ENCODE results near the gene LAMA4. TPM values are rescaled to one million over a fixed set of nuclear protein-coding genes. Genes with fewer than 3 reads are reported as not detected.

Gene LAMA4
- total RNA-seq, 2 donors from 2014 or later = 12.4 to 31.8 TPM

DNA sequence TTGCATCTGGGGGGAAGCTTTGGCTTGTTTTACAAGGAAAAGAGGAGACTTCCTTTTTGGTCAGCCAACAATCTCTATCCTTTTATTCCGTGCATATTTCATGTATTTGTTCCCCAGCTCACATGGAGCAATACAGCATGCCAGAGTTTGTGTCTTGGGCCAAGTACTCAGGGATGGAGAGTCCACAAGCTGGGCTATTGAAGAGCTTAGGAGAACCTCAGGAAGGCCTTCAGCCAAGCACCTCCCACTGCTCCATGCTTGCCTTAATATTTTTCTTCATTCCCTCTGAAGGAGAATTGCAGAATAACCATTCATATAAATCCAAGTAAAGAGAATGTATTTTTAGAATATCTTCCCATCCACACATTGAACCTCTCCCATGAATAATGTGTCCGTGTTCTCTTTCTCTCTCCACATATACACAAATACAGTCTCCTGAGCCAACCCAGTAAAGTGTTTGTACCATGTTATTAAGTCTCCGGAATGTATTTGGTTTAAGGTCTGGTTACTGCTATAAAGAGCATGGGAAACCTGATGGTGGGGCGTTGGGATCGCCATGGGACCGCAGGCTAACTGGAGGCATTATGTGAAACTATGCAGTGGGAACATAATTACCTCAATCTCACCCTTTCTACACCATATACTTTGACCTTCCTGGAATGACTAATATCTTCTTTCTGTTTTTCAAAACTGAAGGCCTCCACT is 3.0 kb downstream of the LAMA4 start:
- intact Hi-C loops (cut with DNase I, micrococcal nuclease) = loop anchor here in 1 of 2 donors (10.0 kb wide), 1 partner anchor 67 kb away; no protein-coding TSS in a partner anchor
- ATAC-seq (no peak), DNase-seq (peak; percentile 15 to 47)

- ATAC-seq (no peak), DNase-seq (no peak)
- intact Hi-C loops (cut with DNase I, micrococcal nuclease) = no loop called here
These were observed 4.9 kb downstream of the LAMA4 start for GRCh38 chr6:112249489-112249888.

DNA sequence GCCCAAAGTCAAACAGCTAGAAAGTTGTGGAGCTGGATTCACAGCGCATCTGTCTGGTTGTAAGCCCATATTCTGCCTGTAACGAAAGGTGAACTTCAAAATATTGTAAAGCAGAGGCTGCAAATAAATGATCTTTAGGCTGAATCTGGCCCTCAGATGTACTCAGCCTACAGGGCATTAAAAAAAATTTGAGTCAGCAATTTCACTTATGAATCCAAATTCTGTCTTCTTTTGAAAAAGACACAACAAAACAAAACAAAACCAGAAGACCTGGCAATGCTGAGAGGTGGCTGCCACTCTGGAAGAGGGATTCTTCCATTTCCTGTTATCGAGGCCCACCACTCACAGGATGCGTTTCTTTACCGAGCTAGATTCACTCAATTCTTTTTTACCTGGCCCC is 7.1 kb downstream of the LAMA4 start:
- ATAC-seq = no peak
- DNase-seq = no peak
- intact Hi-C loops (cut with DNase I, micrococcal nuclease) = no loop called here

GRCh38 chr6:112245511-112246203 is 8.7 kb downstream of the LAMA4 start:
- DNase-seq = no peak
- intact Hi-C loops (cut with DNase I, micrococcal nuclease) = no loop called here

GRCh38 chr6:112243861-112244827 is 10.2 kb downstream of the LAMA4 start:
- no peak for ATAC-seq
- DNase-seq = no peak
- intact Hi-C loops (cut with DNase I, micrococcal nuclease) = no loop called here

More at GRCh38 chr6:112245511-112246203, 8.7 kb downstream of the LAMA4 start:
- ATAC-seq = no peak

DNA sequence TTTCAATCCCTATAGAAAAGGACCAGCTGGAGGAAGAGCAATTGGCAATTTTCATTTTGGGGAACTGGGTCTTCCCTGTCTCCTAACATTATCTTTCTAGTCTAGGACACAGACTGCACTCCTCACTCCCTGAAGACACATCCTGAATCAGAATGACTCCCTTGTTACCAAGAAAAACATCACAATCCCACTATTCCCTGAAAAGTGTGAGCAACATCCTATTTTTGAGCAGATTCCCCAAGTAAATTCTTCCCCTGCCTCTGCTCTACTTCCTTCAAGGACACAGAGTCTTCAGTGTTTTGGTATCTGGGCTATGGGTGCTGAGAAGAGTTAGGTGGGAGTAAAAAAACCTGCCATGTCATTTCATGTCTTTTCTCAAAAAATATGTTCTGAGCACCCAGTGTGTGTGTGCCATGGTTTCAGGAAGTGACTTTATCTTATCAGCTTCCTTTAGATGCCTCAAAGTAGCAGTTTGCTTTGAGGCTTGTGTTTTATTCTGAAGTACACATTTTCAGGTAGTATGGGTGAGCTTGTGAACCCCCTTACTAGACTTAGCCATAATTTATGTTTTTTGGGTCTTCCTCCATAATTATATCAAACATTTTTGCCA is 12.4 kb downstream of the LAMA4 start:
- ATAC-seq (no peak), DNase-seq (no peak)
- intact Hi-C loops (cut with DNase I, micrococcal nuclease) = no loop called here

DNA sequence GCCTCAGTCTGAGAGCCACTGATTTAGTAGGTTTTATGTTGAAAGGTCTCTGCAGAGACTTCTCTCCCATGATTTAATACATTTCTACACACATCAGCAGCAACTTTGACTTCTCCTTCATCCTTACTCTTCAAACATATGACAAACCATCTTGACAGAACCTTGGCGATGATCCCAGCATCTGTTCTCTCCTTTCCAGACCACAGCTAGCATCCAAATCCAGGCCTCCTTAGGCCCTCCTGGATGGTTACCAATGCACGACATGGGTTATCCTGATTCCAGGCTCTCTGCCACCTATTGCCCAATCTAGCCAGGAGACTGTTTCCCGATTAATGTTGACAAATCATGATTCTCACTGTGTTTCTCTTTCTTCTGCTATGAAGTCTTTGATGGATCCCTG is 16.8 kb downstream of the LAMA4 start:
- intact Hi-C loops (cut with DNase I, micrococcal nuclease) = no loop called here
- DNase-seq (peak; percentile 22 to 52), ATAC-seq (no peak)

DNA sequence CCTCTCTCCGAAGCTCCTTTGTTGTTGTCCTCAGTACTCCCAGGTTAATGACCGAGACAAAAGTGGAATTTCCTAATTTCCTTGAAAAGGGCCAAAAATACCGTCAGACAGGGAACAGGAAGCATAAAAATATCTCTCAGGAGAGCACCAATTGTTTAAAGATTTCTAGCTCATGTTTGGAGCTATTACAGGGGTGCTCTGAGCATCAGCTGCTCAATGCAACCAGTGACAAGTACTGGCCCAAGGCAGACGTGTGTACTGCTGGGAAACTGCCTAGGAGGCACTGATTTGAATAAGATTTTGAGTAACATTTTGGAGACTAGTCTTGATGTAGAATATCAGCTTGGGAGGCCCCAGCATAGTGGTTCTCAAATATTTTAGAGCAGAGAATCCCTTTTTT is 17.3 kb downstream of the LAMA4 start:
- DNase-seq (no peak), ATAC-seq (no peak)
- intact Hi-C loops (cut with DNase I, micrococcal nuclease) = no loop called here

DNA sequence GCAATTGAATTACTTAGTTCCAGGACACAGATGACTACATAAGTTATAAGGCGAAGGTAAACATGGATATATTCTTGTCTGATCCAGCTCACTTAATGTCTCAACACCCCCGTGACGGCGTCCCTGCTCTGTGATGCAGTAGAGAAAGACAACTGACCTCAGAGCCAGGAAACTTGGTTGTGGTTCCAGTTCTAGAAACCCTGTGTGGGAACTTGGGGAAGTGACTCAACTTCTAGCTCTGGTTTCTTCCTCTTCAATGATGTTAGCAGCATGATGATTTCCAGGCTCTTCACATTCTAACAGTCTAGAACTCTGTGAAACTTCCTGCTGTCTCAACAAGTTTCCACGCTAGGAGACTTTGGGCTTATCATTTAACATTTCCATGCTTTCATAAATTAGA is 18.4 kb downstream of the LAMA4 start:
- ATAC-seq = no peak
- intact Hi-C loops (cut with DNase I, micrococcal nuclease) = no loop called here
- no peak for DNase-seq

- ATAC-seq = no peak
- intact Hi-C loops (cut with DNase I, micrococcal nuclease) = no loop called here
These were observed 19.8 kb downstream of the LAMA4 start for GRCh38 chr6:112234601-112235000.

DNA sequence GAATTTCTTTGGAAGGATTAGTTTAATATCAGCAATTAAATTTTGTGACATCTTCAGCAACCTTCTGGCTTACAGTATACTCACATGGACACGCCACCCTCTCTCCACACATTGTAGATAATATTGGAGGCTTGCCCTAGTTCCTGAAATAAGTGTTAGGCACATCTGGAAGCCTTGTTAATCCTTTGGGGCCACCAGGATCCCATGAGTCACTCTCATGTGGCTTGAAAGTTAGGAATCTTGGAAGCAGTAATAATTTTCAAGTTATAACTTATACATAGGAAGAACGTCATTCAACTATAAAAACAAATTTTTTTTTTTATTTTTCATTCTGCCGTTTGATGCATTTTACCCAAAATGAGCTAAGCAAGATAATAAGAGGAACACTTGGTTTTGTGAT is 20.5 kb downstream of the LAMA4 start:
- DNase-seq = no peak
- intact Hi-C loops (cut with DNase I, micrococcal nuclease) = no loop called here
- no peak for ATAC-seq

More at GRCh38 chr6:112234601-112235000, 19.8 kb downstream of the LAMA4 start:
- DNase-seq = no peak

GRCh38 chr6:112232845-112233256 is 21.5 kb downstream of the LAMA4 start:
- no peak for DNase-seq
- ATAC-seq = no peak

GRCh38 chr6:112231594-112232060 is 22.7 kb downstream of the LAMA4 start:
- DNase-seq (no peak), ATAC-seq (peak; percentile 73)
- intact Hi-C loops (cut with DNase I, micrococcal nuclease) = no loop called here

More at GRCh38 chr6:112232845-112233256, 21.5 kb downstream of the LAMA4 start:
- intact Hi-C loops (cut with DNase I, micrococcal nuclease) = no loop called here

DNA sequence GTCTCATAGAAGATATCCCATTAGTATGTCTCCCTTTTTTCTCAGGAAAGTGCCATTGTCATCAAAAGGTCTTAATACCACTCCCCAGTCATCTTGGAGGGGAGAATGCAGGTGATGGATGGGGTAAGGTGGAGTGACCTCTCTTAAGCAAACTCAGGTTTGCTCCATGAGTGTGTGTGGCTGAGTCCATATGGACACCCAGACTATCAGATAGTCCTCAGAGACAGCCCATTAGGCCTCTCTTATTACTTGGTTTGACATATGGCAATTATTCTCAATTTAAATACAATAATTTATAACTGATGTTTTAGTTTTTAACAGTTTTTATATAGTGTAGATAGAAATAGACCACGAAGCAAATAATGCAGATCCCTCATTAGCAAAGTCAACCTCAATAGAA is 23.2 kb downstream of the LAMA4 start:
- DNase-seq = no peak
- intact Hi-C loops (cut with DNase I, micrococcal nuclease) = no loop called here

DNA sequence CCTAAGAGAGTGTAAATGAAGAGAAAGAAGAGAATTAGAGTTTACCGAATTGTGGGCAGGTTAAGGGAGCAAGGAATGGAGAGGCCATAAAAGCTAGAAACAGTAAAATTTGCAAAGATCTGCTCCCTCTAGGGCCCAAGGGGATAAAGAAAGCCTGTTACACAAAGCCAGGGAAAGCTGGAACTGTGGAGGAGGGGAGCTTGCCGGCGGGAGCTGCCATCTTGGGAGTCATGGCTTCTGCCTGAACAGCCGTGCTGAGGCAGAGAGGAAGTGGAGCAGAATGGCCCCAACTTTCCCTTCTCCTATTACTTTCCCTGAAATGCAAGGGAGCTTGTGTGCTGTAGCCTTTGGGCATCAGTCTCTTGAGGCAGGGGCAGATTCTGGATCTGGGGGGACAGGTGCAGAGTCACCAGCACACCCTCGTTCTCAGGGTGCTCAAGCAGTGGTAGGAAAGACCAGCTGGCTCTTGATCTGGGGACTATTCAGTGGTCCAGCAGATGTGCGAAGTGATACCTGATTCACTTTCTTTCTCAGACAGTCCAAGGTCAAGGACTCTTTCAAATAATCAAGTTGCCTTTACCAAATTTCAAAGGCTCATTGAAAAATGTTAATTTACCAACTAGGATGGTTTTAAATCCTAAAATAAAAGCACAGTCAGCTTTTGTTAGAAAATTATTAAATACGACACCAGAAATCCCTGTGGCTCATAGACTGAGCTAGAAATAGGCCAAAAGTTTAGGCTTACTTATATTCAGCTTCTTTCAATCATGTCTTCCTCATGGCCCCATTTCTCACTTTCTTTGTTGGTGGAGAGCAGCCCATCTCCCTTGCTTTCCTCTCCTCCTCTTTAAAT is 25.7 kb downstream of the LAMA4 start:
- intact Hi-C loops (cut with DNase I, micrococcal nuclease) = no loop called here
- DNase-seq = no peak
- ATAC-seq = no peak

More for the DNA sequence above, 23.2 kb downstream of the LAMA4 start:
- no peak for ATAC-seq

DNA sequence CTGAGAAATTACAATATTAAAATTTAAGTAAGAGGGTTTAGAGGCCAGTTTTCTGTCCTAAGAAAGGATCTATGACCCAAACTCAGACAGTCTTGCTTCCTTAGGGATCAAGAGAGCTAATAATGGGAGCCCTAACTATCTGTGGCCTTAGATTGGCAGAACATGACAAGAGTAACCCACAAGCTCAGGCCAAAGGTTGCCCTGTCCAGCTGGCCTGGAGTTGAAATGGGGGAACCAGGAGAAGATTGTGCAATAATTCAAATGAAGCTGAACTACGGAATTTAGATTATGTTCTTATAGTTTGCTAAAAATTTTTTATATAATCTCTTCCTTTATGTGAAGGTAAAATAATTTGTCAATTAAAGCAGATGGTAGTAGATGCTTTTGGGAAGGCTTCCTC is 26.4 kb downstream of the LAMA4 start:
- DNase-seq (no peak), ATAC-seq (no peak)
- intact Hi-C loops (cut with DNase I, micrococcal nuclease) = no loop called here

DNA sequence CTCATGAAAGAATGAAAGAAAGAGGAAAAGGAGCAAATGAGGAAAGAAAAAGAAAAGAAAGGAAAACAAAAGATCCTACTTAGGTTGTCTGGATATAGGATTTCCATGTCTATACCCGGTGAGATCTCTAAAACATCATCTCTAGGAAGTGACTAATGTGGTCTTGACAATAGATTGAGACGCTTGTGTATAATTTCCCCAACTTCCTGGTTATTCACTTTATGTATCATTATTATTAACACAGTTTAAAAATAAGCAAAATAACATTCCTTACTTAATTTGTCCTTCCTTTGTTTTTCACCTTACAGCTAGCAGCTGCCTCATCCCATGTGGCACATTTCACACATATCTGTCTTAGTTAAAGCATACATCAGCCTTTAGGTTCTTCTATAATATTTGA is 27.0 kb downstream of the LAMA4 start:
- intact Hi-C loops (cut with DNase I, micrococcal nuclease) = no loop called here
- no peak for DNase-seq
- ATAC-seq = no peak

DNA sequence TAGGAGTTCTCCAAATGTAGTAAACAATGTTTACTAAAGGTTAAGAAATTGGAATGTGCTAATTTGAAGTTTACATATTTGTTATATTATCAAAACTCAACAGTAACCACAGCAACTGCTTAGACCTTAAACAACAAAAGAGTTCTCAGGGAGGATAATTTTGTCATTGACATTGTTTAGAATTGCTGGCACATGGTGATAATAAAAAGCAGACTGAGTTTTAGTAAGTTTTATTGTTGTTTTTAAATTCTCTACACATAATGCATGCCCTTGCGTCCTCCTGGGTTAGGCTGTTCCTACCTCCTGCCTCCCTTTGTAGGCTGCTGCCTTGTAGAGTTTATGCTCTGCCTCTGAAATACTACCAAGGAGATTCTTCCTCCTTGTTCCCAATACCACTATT is 28.7 kb downstream of the LAMA4 start:
- intact Hi-C loops (cut with DNase I, micrococcal nuclease) = no loop called here
- DNase-seq (no peak), ATAC-seq (no peak)
